HepG2 (cell line): Measurements from ENCODE around the gene CAMSAP2. TPM values are rescaled to one million over a fixed set of nuclear protein-coding genes. Genes with fewer than 3 reads are reported as not detected.
A peak's percentile ranks its signal among the peaks of the same experiment; 100 is the strongest.

Experiments used
- CENPX ChIP-seq: sonication (generic); formaldehyde crosslinking; IDR thresholded peaks from 2 replicates; pipeline ENCODE4 v1.9.0; 2021; ENCODE audit warnings: mild to moderate bottlenecking, missing genetic modification reagents, moderate library complexity
- CREM ChIP-seq, 2 experiments: sonication (generic) in 1 of 2; formaldehyde crosslinking in 1 of 2; IDR thresholded peaks; 2 replicates each; pipeline versions ENCODE4 v1.4.0 to v1.6.1; 2016 to 2020; ENCODE audit warnings: antibody characterized with exemption in 1 of 2, mild to moderate bottlenecking in 1 of 2, missing genetic modification reagents in 1 of 2
- EEA1 ChIP-seq: sonication (generic); formaldehyde crosslinking; IDR thresholded peaks from 2 replicates; pipeline ENCODE4 v1.5.1; 2020; ENCODE audit warnings: mild to moderate bottlenecking, missing genetic modification reagents, borderline replicate concordance
- EP300 ChIP-seq, 3 experiments: sonication (generic) in 1 of 3; formaldehyde crosslinking in 1 of 3; IDR thresholded peaks; 2 replicates each; pipeline versions ENCODE4 v1.5.1 to v1.6.1; 2011 to 2020; ENCODE audit warnings: low read depth in 2 of 3, low read length in 2 of 3, borderline replicate concordance in 1 of 3, improper control_type of control experiment in 1 of 3, mild to moderate bottlenecking in 1 of 3, missing genetic modification reagents in 1 of 3, moderate library complexity in 1 of 3
- EZH2 ChIP-seq: conservative IDR thresholded peaks from 2 replicates; pipeline ENCODE4 v1.6.1; 2012; ENCODE audit warnings: mild to moderate bottlenecking, low read depth, low read length, moderate library complexity
- HDAC1 ChIP-seq: sonication (generic); formaldehyde crosslinking; IDR thresholded peaks from 2 replicates; pipeline ENCODE4 v1.5.1; 2020; ENCODE audit warnings: mild to moderate bottlenecking, missing genetic modification reagents
- ISL2 ChIP-seq: sonication (generic); formaldehyde crosslinking; IDR thresholded peaks from 2 replicates; pipeline ENCODE4 v1.5.0; 2020; ENCODE audit warnings: missing genetic modification reagents
- NFIC ChIP-seq: IDR thresholded peaks from 2 replicates; pipeline ENCODE4 v1.6.1; 2012; ENCODE audit warnings: mild to moderate bottlenecking, low read length, inconsistent platforms
- NR2C2 ChIP-seq: sonication (generic); formaldehyde crosslinking; IDR thresholded peaks from 2 replicates; pipeline ENCODE4 v1.4.0; 2020; ENCODE audit warnings: missing genetic modification reagents, mild to moderate bottlenecking, moderate library complexity, borderline replicate concordance
- NR2F1 ChIP-seq, 2 experiments: fragments of 450-650 bp in 1 of 2; formaldehyde crosslinking in 1 of 2; IDR thresholded peaks; 2 replicates each; pipeline versions ENCODE4 v1.5.0 to v1.6.1; 2016 to 2020; ENCODE audit warnings: mild to moderate bottlenecking in 1 of 2, missing compliant biosample characterization in 1 of 2, missing genetic modification reagents in 1 of 2, moderate library complexity in 1 of 2
- ONECUT2 ChIP-seq: sonication (generic); formaldehyde crosslinking; IDR thresholded peaks from 2 replicates; pipeline ENCODE4 v1.4.0; 2020; ENCODE audit warnings: missing genetic modification reagents
- PCBP2 ChIP-seq: fragments of 200-400 bp; formaldehyde crosslinking; optimal IDR thresholded peaks from 2 replicates; pipeline ENCODE3; 2018; ENCODE audit warnings: low read length, low read depth; ENCODE audit not compliant: poor library complexity, severe bottlenecking
- RARA ChIP-seq: IDR thresholded peaks from 2 replicates; pipeline ENCODE4 v1.6.1; 2016; ENCODE audit warnings: missing genetic modification reagents, missing compliant biosample characterization
- SMARCC2 ChIP-seq: fragments of 450-650 bp; IDR thresholded peaks from 2 replicates; pipeline ENCODE4 v1.6.1; 2017; ENCODE audit warnings: antibody characterized with exemption, mild to moderate bottlenecking
- SOX6 ChIP-seq, 2 experiments: fragments of 450-650 bp in 1 of 2; sonication (generic) in 1 of 2; formaldehyde crosslinking in 1 of 2; IDR thresholded peaks; 2 replicates each; pipeline versions ENCODE4 v1.4.0 to v1.6.1; 2017 to 2020; ENCODE audit warnings: antibody characterized with exemption in 1 of 2, mild to moderate bottlenecking in 1 of 2, missing genetic modification reagents in 1 of 2
- TCF7 ChIP-seq: sonication (generic); IDR thresholded peaks from 2 replicates; pipeline ENCODE4 v1.6.1; 2016; ENCODE audit warnings: antibody characterized with exemption, low read depth
- ZBTB38 ChIP-seq: sonication (generic); formaldehyde crosslinking; IDR thresholded peaks from 2 replicates; pipeline ENCODE4 v1.5.1; 2020; ENCODE audit warnings: mild to moderate bottlenecking, missing genetic modification reagents
- ZNF264 ChIP-seq: sonication (generic); formaldehyde crosslinking; IDR thresholded peaks from 2 replicates; pipeline ENCODE4 v1.4.0; 2020; ENCODE audit warnings: missing genetic modification reagents
- ZNF335 ChIP-seq: sonication (generic); formaldehyde crosslinking; IDR thresholded peaks from 2 replicates; pipeline ENCODE4 v1.4.0; 2020; ENCODE audit warnings: missing genetic modification reagents
- ZNF678 ChIP-seq: sonication (generic); formaldehyde crosslinking; IDR thresholded peaks from 2 replicates; pipeline ENCODE4 v1.4.0; 2020; ENCODE audit warnings: mild to moderate bottlenecking, missing genetic modification reagents
- ZNF75D ChIP-seq: sonication (generic); formaldehyde crosslinking; IDR thresholded peaks from 2 replicates; pipeline ENCODE4 v1.8.1; 2023; ENCODE audit warnings: missing genetic modification reagents, mild to moderate bottlenecking, borderline replicate concordance
- polyA plus RNA-seq, 8 experiments: library from polyadenylated mRNA; depleted of rRNA in 3 of 8; stranded (reverse) in 7 of 8; unstranded in 1 of 8; fragments of >200 nt; fragmentation: Illumina TruSeq in 4 of 8; extraction: Trizol in 4 of 8; gene quantifications; 2 replicates each; pipeline versions ENCODE4 v1.2.1 to v1.2.3, GENCODE V29; 2011 to 2016; ENCODE audit warnings: low read depth in 4 of 8, missing spikeins in 1 of 8, mixed read lengths in 1 of 8; ENCODE audit not compliant: insufficient read depth in 1 of 8
- total RNA-seq, 5 experiments: library from RNA; depleted of rRNA; stranded (reverse); fragments of >200 nt; fragmentation: Illumina TruSeq; extraction: Trizol; gene quantifications; 2 replicates each; pipeline ENCODE4 v1.2.3, GENCODE V29; 2016; ENCODE audit warnings: low read depth in 1 of 5
- TF ChIP-seq, protein P1 (sequence below): IDR thresholded peaks from 2 replicates; pipeline ENCODE4 v1.6.1; 2012; ENCODE audit warnings: low read depth, low read length, improper control_type of control experiment
- TF ChIP-seq, protein P2 (sequence below): sonication (generic); formaldehyde crosslinking; IDR thresholded peaks from 2 replicates; pipeline ENCODE4 v1.5.0; 2020; ENCODE audit warnings: missing genetic modification reagents
- TF ChIP-seq, protein P3 (sequence below): sonication (generic); formaldehyde crosslinking; IDR thresholded peaks from 2 replicates; pipeline ENCODE4 v1.4.0; 2020; ENCODE audit warnings: missing genetic modification reagents

Gene CAMSAP2
- total and polyA plus RNA-seq, 2 of the 13 experiments (the other 11 are each of a cell fraction or from before 2014, with no cell fraction given): 3.4 to 8.2 TPM

DNA sequence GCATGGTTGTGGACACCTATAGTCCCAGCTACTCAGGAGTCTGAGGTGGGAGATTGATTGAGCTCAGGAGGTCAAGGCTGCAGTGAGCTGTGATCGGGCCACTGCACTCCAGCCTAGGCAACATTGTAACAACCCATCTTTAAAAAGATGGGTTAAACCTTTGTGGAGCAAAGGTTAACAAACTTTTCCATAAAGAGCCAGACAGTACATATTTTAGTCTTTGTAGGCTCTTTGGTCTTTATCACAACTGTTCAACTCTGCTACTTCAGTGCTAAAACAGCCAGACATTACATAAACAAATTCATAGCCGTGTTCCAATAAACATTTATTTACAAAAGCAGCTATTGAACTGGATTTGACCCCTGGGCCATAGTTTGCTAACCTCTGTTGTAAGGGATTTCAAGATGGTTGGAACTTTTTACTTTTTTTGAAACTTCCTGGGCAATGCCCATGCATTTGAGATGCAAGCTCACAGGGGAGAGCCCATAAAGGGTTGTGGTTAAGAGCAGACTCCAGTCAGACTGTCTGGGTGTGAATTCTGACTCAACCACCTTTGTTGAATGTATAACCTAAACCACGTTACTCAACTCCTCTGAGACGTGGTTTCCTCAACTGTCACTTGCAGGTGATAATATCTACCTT is 166.8 kb downstream of the CAMSAP2 start (continued):
- TF ChIP-seq EEA1 (CRISPR knock-in tag) (no peak), EP300 (IDR thresholded peaks at IDR 0.05; ENCODE audit: low read depth in 2 of 2, low read length in 2 of 2) (peak in 1 of 2 experiments; percentile 41; a peak in 1 of 4 replicates), EP300 (CRISPR knock-in tag; IDR thresholded peaks at IDR 0.05; ENCODE audit: borderline replicate concordance) (no peak), HDAC1 (peak; percentile 39; the same call in 1 of the 2 replicates), TCF7 (peak; percentile 41; the same call in 1 of the 2 replicates), ZBTB38 (CRISPR knock-in tag) (no peak), CREM (IDR thresholded peaks at IDR 0.05) (peak; percentile 51; the same call in 1 of the 2 replicates), CREM (CRISPR knock-in tag; IDR thresholded peaks at IDR 0.05) (no peak), ONECUT2 (0 out of 2 replicates have a peak, but pooled peaks have one; percentile 37), RARA (CRISPR knock-in tag) (peak; percentile 97), ZNF335 (CRISPR knock-in tag) (peak; percentile 94), NFIC (peak; percentile 74), EZH2 (no peak), PCBP2 (no peak), SOX6 (IDR thresholded peaks at IDR 0.05) (no peak), SOX6 (CRISPR knock-in tag; IDR thresholded peaks at IDR 0.05) (peak; percentile 67), ISL2 (CRISPR knock-in tag) (0 out of 2 replicates have a peak, but pooled peaks have one; percentile 33), ZNF678 (CRISPR knock-in tag) (no peak), ZNF75D (CRISPR knock-in tag) (no peak), SMARCC2 (no peak), NR2C2 (CRISPR knock-in tag) (peak; percentile 64), ZNF264 (CRISPR knock-in tag) (0 out of 2 replicates have a peak, but pooled peaks have one; percentile 23), NR2F1 (CRISPR knock-in tag; IDR thresholded peaks at IDR 0.05) (peak in 1 of 2 experiments; percentile 64; a peak in 2 of 4 replicates), CENPX (CRISPR knock-in tag) (no peak)
- TF ChIP-seq, protein P1, sequence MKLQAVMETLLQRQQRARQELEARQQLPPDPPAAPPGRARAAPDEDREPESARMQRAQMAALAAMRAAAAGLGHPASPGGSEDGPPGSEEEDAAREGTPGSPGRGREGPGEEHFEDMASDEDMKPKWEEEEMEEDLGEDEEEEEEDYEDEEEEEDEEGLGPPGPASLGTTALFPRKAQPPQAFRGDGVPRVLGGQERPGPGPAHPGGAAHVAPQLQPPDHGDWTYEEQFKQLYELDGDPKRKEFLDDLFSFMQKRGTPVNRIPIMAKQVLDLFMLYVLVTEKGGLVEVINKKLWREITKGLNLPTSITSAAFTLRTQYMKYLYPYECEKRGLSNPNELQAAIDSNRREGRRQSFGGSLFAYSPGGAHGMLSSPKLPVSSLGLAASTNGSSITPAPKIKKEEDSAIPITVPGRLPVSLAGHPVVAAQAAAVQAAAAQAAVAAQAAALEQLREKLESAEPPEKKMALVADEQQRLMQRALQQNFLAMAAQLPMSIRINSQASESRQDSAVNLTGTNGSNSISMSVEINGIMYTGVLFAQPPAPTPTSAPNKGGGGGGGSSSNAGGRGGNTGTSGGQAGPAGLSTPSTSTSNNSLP: no peak
- TF ChIP-seq, protein P2, sequence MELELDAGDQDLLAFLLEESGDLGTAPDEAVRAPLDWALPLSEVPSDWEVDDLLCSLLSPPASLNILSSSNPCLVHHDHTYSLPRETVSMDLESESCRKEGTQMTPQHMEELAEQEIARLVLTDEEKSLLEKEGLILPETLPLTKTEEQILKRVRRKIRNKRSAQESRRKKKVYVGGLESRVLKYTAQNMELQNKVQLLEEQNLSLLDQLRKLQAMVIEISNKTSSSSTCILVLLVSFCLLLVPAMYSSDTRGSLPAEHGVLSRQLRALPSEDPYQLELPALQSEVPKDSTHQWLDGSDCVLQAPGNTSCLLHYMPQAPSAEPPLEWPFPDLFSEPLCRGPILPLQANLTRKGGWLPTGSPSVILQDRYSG (CRISPR knock-in tag): no peak
- TF ChIP-seq, protein P3, sequence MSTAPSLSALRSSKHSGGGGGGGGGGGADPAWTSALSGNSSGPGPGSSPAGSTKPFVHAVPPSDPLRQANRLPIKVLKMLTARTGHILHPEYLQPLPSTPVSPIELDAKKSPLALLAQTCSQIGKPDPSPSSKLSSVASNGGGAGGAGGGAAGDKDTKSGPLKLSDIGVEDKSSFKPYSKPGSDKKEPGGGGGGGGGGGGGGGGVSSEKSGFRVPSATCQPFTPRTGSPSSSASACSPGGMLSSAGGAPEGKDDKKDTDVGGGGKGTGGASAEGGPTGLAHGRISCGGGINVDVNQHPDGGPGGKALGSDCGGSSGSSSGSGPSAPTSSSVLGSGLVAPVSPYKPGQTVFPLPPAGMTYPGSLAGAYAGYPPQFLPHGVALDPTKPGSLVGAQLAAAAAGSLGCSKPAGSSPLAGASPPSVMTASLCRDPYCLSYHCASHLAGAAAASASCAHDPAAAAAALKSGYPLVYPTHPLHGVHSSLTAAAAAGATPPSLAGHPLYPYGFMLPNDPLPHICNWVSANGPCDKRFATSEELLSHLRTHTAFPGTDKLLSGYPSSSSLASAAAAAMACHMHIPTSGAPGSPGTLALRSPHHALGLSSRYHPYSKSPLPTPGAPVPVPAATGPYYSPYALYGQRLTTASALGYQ (CRISPR knock-in tag): peak; percentile 70
